GM18526 (cell line): Measurements from ENCODE around the gene AURKB.

Experiments
- POLR2A ChIP-seq: IDR thresholded peaks from 3 replicates; pipeline ENCODE4 v1.6.1; 2011; ENCODE audit not compliant: insufficient read length; ENCODE audit errors: extremely low read depth

The AURKB gene

GRCh38 chr17:8234361-8235270 lies 24.2 kb upstream of the AURKB start:
- TF ChIP-seq POLR2A: no peak

- no peak for TF ChIP-seq POLR2A
Measured at GRCh38 chr17:8231701-8232100, 21.3 kb upstream of the AURKB start.

GRCh38 chr17:8227238-8227581 lies 16.8 kb upstream of the AURKB start:
- no peak for TF ChIP-seq POLR2A

GRCh38 chr17:8226536-8227237 lies 16.3 kb upstream of the AURKB start:
- TF ChIP-seq POLR2A: no peak

GRCh38 chr17:8225813-8226535 lies 15.6 kb upstream of the AURKB start:
- TF ChIP-seq POLR2A: no peak

GRCh38 chr17:8224891-8225812 lies 14.8 kb upstream of the AURKB start:
- no peak for TF ChIP-seq POLR2A

- no peak for TF ChIP-seq POLR2A
Measured at GRCh38 chr17:8223356-8224126, 13.2 kb upstream of the AURKB start.

GRCh38 chr17:8222630-8223355 lies 12.4 kb upstream of the AURKB start:
- peak; percentile 66 for TF ChIP-seq POLR2A

- TF ChIP-seq POLR2A: no peak
Measured at GRCh38 chr17:8222380-8222629, 11.9 kb upstream of the AURKB start.

GRCh38 chr17:8221663-8222379 lies 11.4 kb upstream of the AURKB start:
- peak; percentile 30 for TF ChIP-seq POLR2A

GRCh38 chr17:8220783-8221662 lies 10.6 kb upstream of the AURKB start:
- no peak for TF ChIP-seq POLR2A

- no peak for TF ChIP-seq POLR2A
Measured at GRCh38 chr17:8212312-8213180, 2.2 kb upstream of the AURKB start.
